GM20000 (cell line): ENCODE results near the gene TNPO1.
"Not testable (repeated sequence)": the region's sequence is repeated elsewhere in the genome, so short reads cannot be mapped to it uniquely, and the experiment has no call there.

Experiments
- DNase-seq: peaks from one replicate; pipeline ENCODE4 v3.0.0; 2012; ENCODE audit warnings: low spot score
- TF ChIP-seq, protein P1 (sequence below): IDR thresholded peaks from 2 replicates; pipeline ENCODE4 v1.5.1; 2012; ENCODE audit warnings: mild to moderate bottlenecking, control low read depth; ENCODE audit errors: extremely low read depth, missing control alignments

Gene TNPO1

DNA sequence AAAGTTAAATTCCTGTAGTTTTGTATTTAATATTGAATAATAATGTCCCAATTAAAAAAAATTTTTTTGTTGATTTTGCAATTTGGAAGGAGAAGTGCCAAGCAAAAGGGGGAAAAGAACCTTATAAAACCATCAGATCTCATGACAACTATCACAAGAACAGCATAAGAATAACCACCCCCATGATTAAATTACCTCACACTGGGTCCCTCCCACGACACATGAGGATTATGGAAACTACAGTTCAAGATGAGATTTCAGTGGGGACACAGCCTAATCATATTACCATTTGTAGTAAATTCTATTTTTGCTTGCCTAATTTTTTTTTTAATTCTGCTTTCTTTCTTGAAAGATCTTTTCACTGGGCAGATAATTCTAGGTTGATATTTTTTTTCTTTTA, 106.0 kb downstream of the TNPO1 start:
- DNase-seq, result no peak
- TF ChIP-seq, protein P1, sequence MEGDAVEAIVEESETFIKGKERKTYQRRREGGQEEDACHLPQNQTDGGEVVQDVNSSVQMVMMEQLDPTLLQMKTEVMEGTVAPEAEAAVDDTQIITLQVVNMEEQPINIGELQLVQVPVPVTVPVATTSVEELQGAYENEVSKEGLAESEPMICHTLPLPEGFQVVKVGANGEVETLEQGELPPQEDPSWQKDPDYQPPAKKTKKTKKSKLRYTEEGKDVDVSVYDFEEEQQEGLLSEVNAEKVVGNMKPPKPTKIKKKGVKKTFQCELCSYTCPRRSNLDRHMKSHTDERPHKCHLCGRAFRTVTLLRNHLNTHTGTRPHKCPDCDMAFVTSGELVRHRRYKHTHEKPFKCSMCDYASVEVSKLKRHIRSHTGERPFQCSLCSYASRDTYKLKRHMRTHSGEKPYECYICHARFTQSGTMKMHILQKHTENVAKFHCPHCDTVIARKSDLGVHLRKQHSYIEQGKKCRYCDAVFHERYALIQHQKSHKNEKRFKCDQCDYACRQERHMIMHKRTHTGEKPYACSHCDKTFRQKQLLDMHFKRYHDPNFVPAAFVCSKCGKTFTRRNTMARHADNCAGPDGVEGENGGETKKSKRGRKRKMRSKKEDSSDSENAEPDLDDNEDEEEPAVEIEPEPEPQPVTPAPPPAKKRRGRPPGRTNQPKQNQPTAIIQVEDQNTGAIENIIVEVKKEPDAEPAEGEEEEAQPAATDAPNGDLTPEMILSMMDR, result no peak

DNA sequence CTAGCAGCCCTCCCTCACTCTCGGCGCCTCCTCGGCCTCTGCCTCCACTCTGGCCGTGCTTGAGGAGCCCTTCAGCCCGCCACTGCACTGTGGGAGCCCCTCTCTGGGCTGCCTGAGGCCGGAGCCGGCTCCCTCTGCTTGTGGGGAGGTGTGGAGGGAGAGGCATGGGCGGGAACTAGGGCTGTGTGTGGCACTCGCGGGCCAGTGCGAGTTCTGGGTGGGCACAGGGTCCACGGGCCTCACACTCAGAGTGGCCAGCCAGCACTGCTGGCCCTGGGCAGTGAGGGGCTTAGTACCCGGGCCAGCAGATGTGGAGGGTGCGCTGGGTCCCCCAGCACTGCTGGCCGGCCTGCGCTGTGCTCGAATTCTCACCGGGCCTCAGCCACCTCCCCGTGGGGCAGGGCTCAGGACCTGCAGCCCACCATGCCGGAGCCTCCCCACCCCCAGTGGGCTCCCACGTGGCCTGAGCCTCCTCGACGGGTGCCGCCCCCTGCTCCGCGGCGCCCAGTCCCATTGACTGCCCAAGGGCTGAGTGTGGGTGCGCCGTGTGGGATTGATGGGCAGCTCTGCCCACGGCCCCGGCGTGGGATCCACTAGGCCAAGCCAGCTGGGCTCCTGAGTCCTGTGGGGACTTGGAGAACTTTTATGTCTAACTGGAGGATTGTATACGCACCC, 109.0 kb downstream of the TNPO1 start:
- no peak for DNase-seq
- TF ChIP-seq, protein P1, result no peak

DNA sequence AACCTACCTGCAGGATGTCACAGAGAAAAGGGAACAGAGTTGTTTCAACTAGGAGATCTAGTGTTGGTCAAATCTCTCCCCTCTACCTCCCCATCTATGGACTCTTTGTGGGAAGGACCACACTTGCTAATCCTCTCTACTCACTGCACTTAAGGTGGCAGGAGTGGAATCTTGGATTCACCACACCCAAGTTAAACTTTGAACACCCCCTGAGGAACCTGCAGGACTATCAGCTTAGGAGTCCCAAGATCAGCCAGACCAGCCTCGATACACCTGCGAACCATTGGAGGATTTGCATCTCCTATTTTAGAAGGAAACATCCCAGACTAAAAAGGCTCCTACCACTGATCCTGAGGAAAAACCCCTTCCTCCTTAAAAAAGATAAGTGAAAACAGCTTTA, 116.2 kb downstream of the TNPO1 start:
- not testable (repeated sequence) for DNase-seq

DNA sequence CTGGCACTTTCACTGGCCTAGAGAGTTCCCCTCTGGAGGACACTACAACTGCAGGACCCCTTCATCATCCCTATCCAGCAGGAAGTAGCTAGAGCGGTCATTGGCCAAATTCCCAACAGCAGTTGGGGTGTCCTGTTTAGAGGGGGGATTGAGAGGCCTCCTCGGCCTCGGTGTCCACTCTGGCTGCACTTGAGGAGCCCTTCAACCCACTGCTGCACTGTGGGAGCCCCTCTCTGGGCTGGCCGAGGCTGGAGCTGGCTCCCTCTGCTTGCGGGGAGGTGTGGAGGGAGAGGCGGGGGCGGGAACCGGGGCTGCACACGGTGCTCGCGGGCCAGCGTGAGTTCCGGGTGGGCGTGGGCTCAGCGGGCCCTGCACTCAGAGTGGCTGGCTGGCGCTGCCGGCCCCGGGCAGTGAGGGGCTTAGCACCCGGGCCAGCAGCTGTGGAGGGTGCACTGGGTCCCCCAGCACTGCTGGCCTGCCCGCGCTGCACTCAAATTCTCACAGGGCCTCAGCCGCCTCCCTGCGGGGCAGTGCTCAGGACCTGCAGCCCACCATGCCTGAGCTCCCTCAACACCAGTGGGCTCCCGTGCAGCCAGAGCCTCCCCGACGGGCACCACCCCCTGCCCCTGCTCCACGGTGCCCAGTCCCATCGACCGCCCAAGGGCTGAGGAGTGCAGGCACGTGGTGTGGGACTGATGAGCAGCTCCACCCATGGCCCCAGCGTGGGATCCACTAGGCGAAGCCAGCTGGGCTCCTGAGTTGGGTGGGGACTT, 118.7 kb downstream of the TNPO1 start:
- not testable (repeated sequence) for DNase-seq

DNA sequence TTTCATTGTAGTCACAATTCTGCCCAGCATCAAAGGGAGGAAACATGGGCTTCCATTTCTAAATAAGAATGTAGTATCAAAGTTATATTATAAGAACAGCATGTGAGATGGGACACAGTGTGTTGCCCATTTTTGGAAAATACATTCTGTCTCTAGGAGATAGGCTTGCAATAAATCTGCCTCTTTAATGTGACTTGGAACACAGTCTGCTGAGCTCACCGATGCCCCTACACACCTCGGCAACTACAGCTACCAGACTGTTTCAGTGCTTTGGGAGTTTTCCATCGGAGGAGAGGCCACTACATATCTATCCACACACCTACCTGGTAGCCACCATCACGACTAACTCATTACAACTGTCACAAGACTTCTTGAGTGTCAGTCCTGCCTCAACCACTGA, 120.4 kb downstream of the TNPO1 start:
- no peak for DNase-seq
- TF ChIP-seq, protein P1, result no peak

DNA sequence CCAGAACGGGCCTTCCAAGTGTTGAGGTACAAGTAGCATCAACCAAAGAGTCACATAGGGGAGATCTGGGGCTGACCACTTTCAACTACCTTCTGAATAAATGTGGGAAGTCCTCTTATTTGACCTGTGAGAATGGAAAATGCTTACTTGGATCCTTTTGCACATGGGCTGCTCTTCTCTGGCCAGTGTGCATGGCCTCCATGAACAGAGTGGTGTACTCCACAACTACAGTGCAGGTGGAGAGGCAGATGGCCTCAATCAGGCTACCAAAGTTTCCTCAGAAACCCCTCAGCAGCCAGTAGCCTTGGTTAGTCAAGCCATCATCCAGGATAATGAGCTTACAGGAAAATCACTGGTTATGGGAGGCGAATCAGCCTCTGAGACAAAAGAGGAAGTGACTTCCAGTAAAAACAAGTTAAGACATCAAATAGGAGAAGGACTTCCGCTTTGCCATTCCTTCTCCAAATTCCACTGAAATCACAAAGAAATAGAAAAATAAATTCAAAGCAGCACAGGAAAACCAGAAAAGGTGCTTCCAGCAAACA, 121.1 kb downstream of the TNPO1 start:
- TF ChIP-seq, protein P1, result no peak
- no peak for DNase-seq

DNA sequence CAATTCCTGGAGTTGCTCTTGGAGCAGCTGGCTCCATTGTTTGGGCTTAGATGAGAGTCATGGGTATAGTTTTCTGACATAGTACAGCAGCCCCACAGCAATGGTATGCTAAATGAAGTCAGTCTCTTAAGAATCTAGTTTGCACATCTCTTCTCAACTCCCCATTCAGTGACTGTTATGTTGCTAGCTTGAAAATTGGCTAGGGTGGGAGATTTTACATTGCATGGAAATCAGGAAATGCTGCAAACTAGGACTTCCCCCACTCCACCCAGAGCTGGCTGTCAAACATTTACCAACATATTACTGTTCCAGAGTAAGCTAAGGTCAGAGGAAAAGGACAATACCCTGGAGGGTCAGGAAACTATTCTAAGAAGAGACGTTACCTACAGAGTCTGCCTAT, 121.7 kb downstream of the TNPO1 start:
- TF ChIP-seq, protein P1, result no peak

DNA sequence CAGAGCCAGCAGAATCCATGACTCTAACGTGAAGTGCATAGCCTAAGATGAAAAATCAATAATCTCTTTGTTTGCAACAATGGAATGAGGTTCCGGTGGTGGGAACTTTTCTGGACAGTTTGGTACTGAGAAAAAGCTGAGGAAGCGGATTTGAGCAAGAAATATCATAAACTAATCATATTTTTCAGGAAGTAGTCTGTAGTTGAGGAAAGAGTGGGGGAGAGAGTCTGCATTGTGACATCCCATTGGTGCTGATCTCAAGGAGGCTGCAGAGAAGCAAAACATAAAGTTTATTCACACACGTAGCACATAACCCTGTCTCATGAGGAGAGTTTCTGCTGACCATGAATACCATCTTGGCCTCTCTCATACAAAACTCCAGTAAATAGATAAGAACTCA, 123.6 kb downstream of the TNPO1 start:
- DNase-seq, result no peak
- TF ChIP-seq, protein P1, result no peak

More for the DNA sequence above, 121.7 kb downstream of the TNPO1 start:
- DNase-seq, result no peak
